HEK293 (cell line): ENCODE data around the gene WDFY3.

Experiments used
- CTCF ChIA-PET: fragments of 350-600 bp; formaldehyde crosslinking; extraction: SDS; loops from one replicate; lab custom pipeline; 2021; ENCODE audit warnings: antibody characterized with exemption; lab: Yijun Ruan, JAX
- POLR2A ChIA-PET: fragments of 300-600 bp; formaldehyde crosslinking; extraction: SDS; loops from one replicate; lab custom pipeline; 2020; ENCODE audit warnings: antibody characterized with exemption, inconsistent platforms; lab: Yijun Ruan, JAX
- H3K27ac ChIP-seq: fragments of 200-500 bp; sonication (Bioruptor generic); 2 replicates; pipeline ENCODE4 v1.5.1; 2014; ENCODE audit warnings: low read depth, low read length, control low read depth, inconsistent platforms; ENCODE audit errors: extremely low read depth
- H3K36me3 ChIP-seq, 2 experiments: fragments of 200-500 bp in 1 of 2; sonication (Bioruptor generic) in 1 of 2; 1 replicate in 1 of 2; 2 replicates in 1 of 2; pipeline ENCODE4 v1.5.1; 2014 to 2017; ENCODE audit warnings: inconsistent platforms in 2 of 2, low read length in 2 of 2; ENCODE audit not compliant: control insufficient read depth in 2 of 2, insufficient read depth in 1 of 2
- H3K4me1 ChIP-seq: fragments of 200-500 bp; sonication (Bioruptor generic); 2 replicates; pipeline ENCODE4 v1.5.1; 2014; ENCODE audit warnings: mild to moderate bottlenecking, low read length, inconsistent platforms; ENCODE audit not compliant: control insufficient read depth, insufficient read depth
- H3K4me3 ChIP-seq: 2 replicates; pipeline ENCODE4 v1.5.1; 2011; ENCODE audit warnings: low read depth, mild to moderate bottlenecking, control low read depth, low read length, moderate library complexity
- H3K9me3 ChIP-seq: fragments of 200-500 bp; sonication (Bioruptor generic); 2 replicates; pipeline ENCODE4 v1.5.1; 2014; ENCODE audit warnings: low read depth, low read length, inconsistent platforms; ENCODE audit not compliant: control insufficient read depth, insufficient read depth
- FEZF1 ChIP-seq: fragments of 450-650 bp; formaldehyde crosslinking; IDR thresholded peaks from 2 replicates; pipeline ENCODE4 v1.5.1; 2016; ENCODE audit warnings: missing biosample characterization, missing genetic modification characterization
- INSM2 ChIP-seq: fragments of 450-650 bp; formaldehyde crosslinking; IDR thresholded peaks from 2 replicates; pipeline ENCODE4 v1.5.1; 2016; ENCODE audit warnings: missing biosample characterization, missing genetic modification characterization
- KLF7 ChIP-seq: fragments of 450-650 bp; formaldehyde crosslinking; IDR thresholded peaks from 2 replicates; pipeline ENCODE4 v1.5.1; 2016; ENCODE audit warnings: missing biosample characterization, missing genetic modification characterization, borderline replicate concordance
- MZF1 ChIP-seq: fragments of 450-650 bp; formaldehyde crosslinking; IDR thresholded peaks from 2 replicates; pipeline ENCODE4 v1.5.1; 2017; ENCODE audit warnings: missing biosample characterization, missing genetic modification characterization, borderline replicate concordance
- OSR2 ChIP-seq: fragments of 450-650 bp; formaldehyde crosslinking; IDR thresholded peaks from 2 replicates; pipeline ENCODE4 v1.5.1; 2016; ENCODE audit warnings: missing biosample characterization, missing genetic modification characterization
- RBAK ChIP-seq: fragments of 450-650 bp; formaldehyde crosslinking; IDR thresholded peaks from 2 replicates; pipeline ENCODE4 v1.5.1; 2016; ENCODE audit warnings: missing biosample characterization, missing genetic modification characterization
- SP2 ChIP-seq: fragments of 450-650 bp; formaldehyde crosslinking; IDR thresholded peaks from 2 replicates; pipeline ENCODE4 v1.5.1; 2016; ENCODE audit warnings: missing biosample characterization, missing genetic modification characterization
- TRIM28 ChIP-seq: IDR thresholded peaks from 2 replicates; pipeline ENCODE4 v1.6.1; 2011; ENCODE audit warnings: low read length, control low read depth, borderline replicate concordance
- ZBTB17 ChIP-seq: fragments of 450-650 bp; formaldehyde crosslinking; IDR thresholded peaks from 2 replicates; pipeline ENCODE4 v1.5.1; 2016; ENCODE audit warnings: missing biosample characterization, missing genetic modification characterization
- ZBTB21 ChIP-seq: fragments of 450-650 bp; formaldehyde crosslinking; IDR thresholded peaks from 2 replicates; pipeline ENCODE4 v1.5.1; 2017; ENCODE audit warnings: missing biosample characterization, missing genetic modification characterization
- ZBTB48 ChIP-seq: fragments of 450-650 bp; formaldehyde crosslinking; IDR thresholded peaks from 2 replicates; pipeline ENCODE4 v1.5.1; 2016; ENCODE audit warnings: missing biosample characterization, missing genetic modification characterization
- ZBTB8A ChIP-seq: fragments of 450-650 bp; formaldehyde crosslinking; IDR thresholded peaks from 2 replicates; pipeline ENCODE4 v1.5.1; 2016; ENCODE audit warnings: missing biosample characterization, missing genetic modification characterization
- ZNF114 ChIP-seq: fragments of 450-650 bp; formaldehyde crosslinking; IDR thresholded peaks from 2 replicates; pipeline ENCODE4 v1.5.0; 2017; ENCODE audit warnings: missing biosample characterization, missing genetic modification characterization
- ZNF155 ChIP-seq: fragments of 450-650 bp; formaldehyde crosslinking; IDR thresholded peaks from 2 replicates; pipeline ENCODE4 v1.5.1; 2016; ENCODE audit warnings: missing biosample characterization, missing genetic modification characterization
- ZNF16 ChIP-seq: fragments of 450-650 bp; formaldehyde crosslinking; IDR thresholded peaks from 2 replicates; pipeline ENCODE4 v1.5.1; 2016; ENCODE audit warnings: low read depth, missing biosample characterization, missing genetic modification characterization
- ZNF202 ChIP-seq: fragments of 450-650 bp; formaldehyde crosslinking; IDR thresholded peaks from 2 replicates; pipeline ENCODE4 v1.5.1; 2016; ENCODE audit warnings: missing biosample characterization, missing genetic modification characterization, borderline replicate concordance
- ZNF292 ChIP-seq: fragments of 450-650 bp; formaldehyde crosslinking; IDR thresholded peaks from 2 replicates; pipeline ENCODE4 v1.5.1; 2016; ENCODE audit warnings: low read depth, missing biosample characterization, missing genetic modification characterization, borderline replicate concordance
- ZNF311 ChIP-seq: fragments of 450-650 bp; formaldehyde crosslinking; IDR thresholded peaks from 2 replicates; pipeline ENCODE4 v1.5.1; 2017; ENCODE audit warnings: missing biosample characterization, missing genetic modification characterization, borderline replicate concordance
- ZNF350 ChIP-seq: fragments of 450-650 bp; formaldehyde crosslinking; IDR thresholded peaks from 2 replicates; pipeline ENCODE4 v1.5.0; 2017; ENCODE audit warnings: missing biosample characterization, mild to moderate bottlenecking, missing genetic modification characterization
- ZNF404 ChIP-seq: fragments of 450-650 bp; formaldehyde crosslinking; IDR thresholded peaks from 2 replicates; pipeline ENCODE4 v1.5.1; 2017; ENCODE audit warnings: missing biosample characterization, missing genetic modification characterization
- ZNF501 ChIP-seq: fragments of 450-650 bp; formaldehyde crosslinking; IDR thresholded peaks from 2 replicates; pipeline ENCODE4 v1.5.1; 2016; ENCODE audit warnings: missing biosample characterization, missing genetic modification characterization
- ZNF654 ChIP-seq: fragments of 450-650 bp; formaldehyde crosslinking; IDR thresholded peaks from 2 replicates; pipeline ENCODE4 v1.5.1; 2016; ENCODE audit warnings: low read depth, missing biosample characterization, missing genetic modification characterization
- ZNF701 ChIP-seq: fragments of 450-650 bp; formaldehyde crosslinking; IDR thresholded peaks from 2 replicates; pipeline ENCODE4 v1.5.1; 2016; ENCODE audit warnings: missing biosample characterization, missing genetic modification characterization
- ZNF707 ChIP-seq: fragments of 450-650 bp; formaldehyde crosslinking; IDR thresholded peaks from 2 replicates; pipeline ENCODE4 v1.5.1; 2016; ENCODE audit warnings: missing biosample characterization, missing genetic modification characterization
- TF ChIP-seq, protein P1 (sequence below): fragments of 450-650 bp; formaldehyde crosslinking; IDR thresholded peaks from 2 replicates; pipeline ENCODE4 v1.5.1; 2016; ENCODE audit warnings: missing biosample characterization, missing genetic modification characterization
- TF ChIP-seq, protein P2 (sequence below): fragments of 450-650 bp; formaldehyde crosslinking; IDR thresholded peaks from 2 replicates; pipeline ENCODE4 v1.5.1; 2016; ENCODE audit warnings: missing biosample characterization, missing genetic modification characterization
- TF ChIP-seq, protein P3 (sequence below): fragments of 450-650 bp; formaldehyde crosslinking; IDR thresholded peaks from 2 replicates; pipeline ENCODE4 v1.5.1; 2017; ENCODE audit warnings: missing biosample characterization, mild to moderate bottlenecking, missing genetic modification characterization, moderate library complexity

The WDFY3 gene

GRCh38 chr4:84661191-84661939, 305.1 kb downstream of the WDFY3 start:
- no peaks in the 10 kb centered on the region for H3K4me1 ChIP-seq
- TF ChIP-seq ZBTB48 (no peak), FEZF1 (no peak), ZBTB8A (tag by site-specific recombination) (no peak), TRIM28 (no peak), ZNF114 (no peak), MZF1 (tag by site-specific recombination) (no peak), KLF7 (tag by site-specific recombination) (no peak), INSM2 (tag by site-specific recombination) (no peak), ZNF350 (no peak), ZNF404 (tag by site-specific recombination) (no peak)
- TF ChIP-seq, protein P1, sequence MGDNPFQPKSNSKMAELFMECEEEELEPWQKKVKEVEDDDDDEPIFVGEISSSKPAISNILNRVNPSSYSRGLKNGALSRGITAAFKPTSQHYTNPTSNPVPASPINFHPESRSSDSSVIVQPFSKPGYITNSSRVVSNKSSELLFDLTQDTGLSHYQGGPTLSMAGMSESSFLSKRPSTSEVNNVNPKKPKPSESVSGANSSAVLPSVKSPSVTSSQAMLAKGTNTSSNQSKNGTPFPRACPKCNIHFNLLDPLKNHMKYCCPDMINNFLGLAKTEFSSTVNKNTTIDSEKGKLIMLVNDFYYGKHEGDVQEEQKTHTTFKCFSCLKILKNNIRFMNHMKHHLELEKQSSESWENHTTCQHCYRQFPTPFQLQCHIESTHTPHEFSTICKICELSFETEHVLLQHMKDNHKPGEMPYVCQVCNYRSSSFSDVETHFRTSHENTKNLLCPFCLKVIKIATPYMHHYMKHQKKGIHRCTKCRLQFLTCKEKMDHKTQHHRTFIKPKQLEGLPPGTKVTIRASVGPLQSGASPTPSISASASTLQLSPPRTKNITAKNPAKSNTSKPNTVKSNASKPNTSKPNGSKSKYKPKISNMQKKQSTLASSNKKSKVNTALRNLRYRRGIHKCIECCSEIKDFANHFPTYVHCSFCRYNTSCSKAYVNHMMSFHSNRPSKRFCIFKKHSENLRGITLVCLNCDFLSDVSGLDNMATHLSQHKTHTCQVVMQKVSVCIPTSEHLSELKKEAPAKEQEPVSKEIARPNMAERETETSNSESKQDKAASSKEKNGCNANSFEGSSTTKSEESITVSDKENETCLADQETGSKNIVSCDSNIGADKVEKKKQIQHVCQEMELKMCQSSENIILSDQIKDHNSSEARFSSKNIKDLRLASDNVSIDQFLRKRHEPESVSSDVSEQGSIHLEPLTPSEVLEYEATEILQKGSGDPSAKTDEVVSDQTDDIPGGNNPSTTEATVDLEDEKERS (tag by site-specific recombination), result no peak
- TF ChIP-seq, protein P2, sequence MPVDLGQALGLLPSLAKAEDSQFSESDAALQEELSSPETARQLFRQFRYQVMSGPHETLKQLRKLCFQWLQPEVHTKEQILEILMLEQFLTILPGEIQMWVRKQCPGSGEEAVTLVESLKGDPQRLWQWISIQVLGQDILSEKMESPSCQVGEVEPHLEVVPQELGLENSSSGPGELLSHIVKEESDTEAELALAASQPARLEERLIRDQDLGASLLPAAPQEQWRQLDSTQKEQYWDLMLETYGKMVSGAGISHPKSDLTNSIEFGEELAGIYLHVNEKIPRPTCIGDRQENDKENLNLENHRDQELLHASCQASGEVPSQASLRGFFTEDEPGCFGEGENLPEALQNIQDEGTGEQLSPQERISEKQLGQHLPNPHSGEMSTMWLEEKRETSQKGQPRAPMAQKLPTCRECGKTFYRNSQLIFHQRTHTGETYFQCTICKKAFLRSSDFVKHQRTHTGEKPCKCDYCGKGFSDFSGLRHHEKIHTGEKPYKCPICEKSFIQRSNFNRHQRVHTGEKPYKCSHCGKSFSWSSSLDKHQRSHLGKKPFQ (tag by site-specific recombination), result no peak
- TF ChIP-seq, protein P3, sequence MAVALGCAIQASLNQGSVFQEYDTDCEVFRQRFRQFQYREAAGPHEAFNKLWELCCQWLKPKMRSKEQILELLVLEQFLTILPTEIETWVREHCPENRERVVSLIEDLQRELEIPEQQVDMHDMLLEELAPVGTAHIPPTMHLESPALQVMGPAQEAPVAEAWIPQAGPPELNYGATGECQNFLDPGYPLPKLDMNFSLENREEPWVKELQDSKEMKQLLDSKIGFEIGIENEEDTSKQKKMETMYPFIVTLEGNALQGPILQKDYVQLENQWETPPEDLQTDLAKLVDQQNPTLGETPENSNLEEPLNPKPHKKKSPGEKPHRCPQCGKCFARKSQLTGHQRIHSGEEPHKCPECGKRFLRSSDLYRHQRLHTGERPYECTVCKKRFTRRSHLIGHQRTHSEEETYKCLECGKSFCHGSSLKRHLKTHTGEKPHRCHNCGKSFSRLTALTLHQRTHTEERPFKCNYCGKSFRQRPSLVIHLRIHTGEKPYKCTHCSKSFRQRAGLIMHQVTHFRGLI (tag by site-specific recombination), result no peak
- ChIA-PET CTCF (interaction anchor here (0.6 kb wide), 1 partner anchor 1442 kb away, joined by 3 read pairs; no protein-coding TSS in a partner anchor), POLR2A (no interaction called here)
- no peak overlapping the region for H3K27ac ChIP-seq
- no peaks in the 10 kb centered on the region for H3K9me3 ChIP-seq
- H3K36me3 ChIP-seq, result no peaks in the 10 kb centered on the region
- no peak overlapping the region for H3K4me3 ChIP-seq

DNA sequence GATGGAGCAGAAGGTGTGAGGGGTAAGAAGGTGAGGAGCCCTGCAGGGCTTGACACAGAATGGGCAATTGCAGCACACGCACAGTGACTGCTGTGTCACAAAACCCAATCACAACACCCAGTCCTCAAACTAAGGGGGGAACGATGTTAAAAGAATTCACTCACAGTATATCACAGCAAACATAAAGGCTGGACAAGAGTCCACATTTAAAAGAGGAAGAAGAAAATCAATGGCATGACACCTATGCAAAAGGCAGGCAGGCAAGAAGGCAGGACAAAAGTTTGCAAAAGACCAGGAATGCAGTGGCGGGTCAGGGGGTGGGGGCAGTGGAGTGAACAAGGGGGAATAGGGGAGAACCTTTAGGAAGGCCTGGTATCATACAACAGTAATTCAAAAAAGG, 305.9 kb downstream of the WDFY3 start:
- TF ChIP-seq ZNF654 (tag by site-specific recombination), result no peak
- no peak for TF ChIP-seq ZNF16 (tag by site-specific recombination)
- no peak for TF ChIP-seq ZNF701 (tag by site-specific recombination)
- TF ChIP-seq OSR2, result no peak
- no peak for TF ChIP-seq ZNF292
- TF ChIP-seq ZBTB21 (tag by site-specific recombination), result no peak
- TF ChIP-seq RBAK (tag by site-specific recombination), result no peak
- no peak for TF ChIP-seq ZNF501 (tag by site-specific recombination)
- no peak for TF ChIP-seq ZNF155 (tag by site-specific recombination)
- TF ChIP-seq SP2, result no peak
- TF ChIP-seq ZNF202 (tag by site-specific recombination), result no peak
- no peak for TF ChIP-seq ZNF311 (tag by site-specific recombination)
- TF ChIP-seq ZBTB17 (tag by site-specific recombination), result no peak
- no peak for TF ChIP-seq ZNF404 (tag by site-specific recombination)
- TF ChIP-seq ZNF707, result no peak
- no peaks in the 10 kb centered on the region for H3K9me3 ChIP-seq
- no peak overlapping the region for H3K27ac ChIP-seq
- CTCF ChIA-PET, result no interaction called here
- no peak overlapping the region for H3K4me3 ChIP-seq
- H3K4me1 ChIP-seq, result no peaks in the 10 kb centered on the region
- POLR2A ChIA-PET, result no interaction called here
- H3K36me3 ChIP-seq, result no peaks in the 10 kb centered on the region
